K562 (cell line): ENCODE measurements around the gene RGS9BP. TPM values are rescaled to one million over a fixed set of nuclear protein-coding genes. Genes with fewer than 3 reads are reported as not detected.

ENCODE experiments used
- ADNP ChIP-seq: fragments of 200-800 bp; sonication (Bioruptor generic); IDR thresholded peaks from 2 replicates; pipeline ENCODE4 v1.6.1; 2016; ENCODE audit warnings: missing genetic modification characterization, missing compliant biosample characterization
- ARID4B ChIP-seq: sonication (generic); formaldehyde crosslinking; IDR thresholded peaks from 2 replicates; pipeline ENCODE4 v1.8.0; 2022; ENCODE audit warnings: mild to moderate bottlenecking, missing genetic modification reagents
- BRF1 ChIP-seq: IDR thresholded peaks from 3 replicates; pipeline ENCODE4 v1.6.1; 2011; ENCODE audit warnings: borderline replicate concordance, mild to moderate bottlenecking; ENCODE audit not compliant: insufficient read length; ENCODE audit errors: extremely low read depth
- CBX1 ChIP-seq: sonication (generic); IDR thresholded peaks from 2 replicates; pipeline ENCODE4 v1.6.1; 2016; ENCODE audit warnings: antibody characterized with exemption, low read depth, mild to moderate bottlenecking
- CHD2 ChIP-seq: IDR thresholded peaks from 2 replicates; pipeline ENCODE4 v1.6.1; 2011; ENCODE audit warnings: low read depth, low read length
- ERF ChIP-seq: fragments of 450-650 bp; formaldehyde crosslinking; IDR thresholded peaks from 2 replicates; pipeline ENCODE4 v1.4.0; 2020; ENCODE audit warnings: mild to moderate bottlenecking, mixed read lengths
- FOXJ2 ChIP-seq: fragments of 200-800 bp; sonication (Bioruptor generic); IDR thresholded peaks from 2 replicates; pipeline ENCODE4 v1.6.1; 2016; ENCODE audit warnings: missing genetic modification characterization, missing compliant biosample characterization
- FOXM1 ChIP-seq, 2 experiments: fragments of 450-650 bp in 1 of 2; sonication (generic) in 1 of 2; formaldehyde crosslinking in 1 of 2; IDR thresholded peaks; 2 replicates each; pipeline versions ENCODE4 v1.6.1 to v1.9.0; 2017 to 2022; ENCODE audit warnings: low read depth in 2 of 2, mild to moderate bottlenecking in 2 of 2, missing genetic modification reagents in 1 of 2, moderate library complexity in 1 of 2
- HDAC1 ChIP-seq, 2 experiments: fragments of 450-650 bp; IDR thresholded peaks; 2 replicates each; pipeline ENCODE4 v1.6.1; 2016 to 2017; ENCODE audit warnings: inconsistent platforms in 1 of 2, mild to moderate bottlenecking in 1 of 2, moderate library complexity in 1 of 2
- HDGF ChIP-seq: fragments of 450-650 bp; IDR thresholded peaks from 2 replicates; pipeline ENCODE4 v1.6.1; 2016
- JUND ChIP-seq, 2 experiments: IDR thresholded peaks; 2 replicates in 1 of 2; 3 replicates in 1 of 2; pipeline ENCODE4 v1.6.1; 2011; ENCODE audit warnings: borderline replicate concordance in 2 of 2, low read depth in 2 of 2, low read length in 2 of 2, improper control_type of control experiment in 1 of 2, missing biosample characterization in 1 of 2, missing genetic modification characterization in 1 of 2, missing genetic modification reagents in 1 of 2
- LARP7 ChIP-seq: fragments of 450-650 bp; IDR thresholded peaks from 2 replicates; pipeline ENCODE4 v1.6.1; 2016
- LEF1 ChIP-seq: fragments of 450-650 bp; IDR thresholded peaks from 2 replicates; pipeline ENCODE4 v1.6.1; 2016; ENCODE audit warnings: mild to moderate bottlenecking
- NFIC ChIP-seq: fragments of 450-650 bp; IDR thresholded peaks from 2 replicates; pipeline ENCODE4 v1.6.1; 2017; ENCODE audit warnings: mild to moderate bottlenecking, inconsistent platforms
- PKNOX1 ChIP-seq: fragments of 450-650 bp; IDR thresholded peaks from 2 replicates; pipeline ENCODE4 v1.6.1; 2016
- POLR2H ChIP-seq: IDR thresholded peaks from 2 replicates; pipeline ENCODE4 v1.6.1; 2016; ENCODE audit warnings: missing genetic modification characterization, low read depth, mild to moderate bottlenecking, control low read depth, missing compliant biosample characterization, moderate library complexity
- SAFB ChIP-seq: fragments of 200-400 bp; formaldehyde crosslinking; IDR thresholded peaks from 2 replicates; pipeline ENCODE4 v1.6.1; 2017; ENCODE audit warnings: low read depth, low read length, borderline replicate concordance
- SMAD1 ChIP-seq: fragments of 150-350 bp; IDR thresholded peaks from 2 replicates; pipeline ENCODE4 v1.6.1; 2014; ENCODE audit warnings: low read length, low read depth; ENCODE audit not compliant: partially characterized antibody
- TAF9B ChIP-seq: fragments of 450-650 bp; IDR thresholded peaks from 2 replicates; pipeline ENCODE4 v1.6.1; 2018; ENCODE audit warnings: mild to moderate bottlenecking; ENCODE audit not compliant: partially characterized antibody
- U2AF2 ChIP-seq: fragments of 200-400 bp; formaldehyde crosslinking; optimal IDR thresholded peaks from 2 replicates; pipeline ENCODE3; 2017; ENCODE audit warnings: low read depth, mild to moderate bottlenecking, low read length
- YY1 ChIP-seq, 3 experiments: IDR thresholded peaks; 2 replicates each; pipeline ENCODE4 v1.6.1; 2011; ENCODE audit warnings: low read length in 2 of 3, mild to moderate bottlenecking in 2 of 3, moderate library complexity in 2 of 3, borderline replicate concordance in 1 of 3, control low read depth in 1 of 3, low read depth in 1 of 3; ENCODE audit not compliant: insufficient read depth in 3 of 3, insufficient replicate concordance in 2 of 3, control insufficient read depth in 1 of 3, insufficient read length in 1 of 3; ENCODE audit errors: extremely low read depth in 1 of 3
- ZNF282 ChIP-seq: sonication (generic); formaldehyde crosslinking; IDR thresholded peaks from 2 replicates; pipeline ENCODE4 v1.8.1; 2023; ENCODE audit warnings: missing genetic modification reagents
- ZNF354B ChIP-seq: fragments of 250-450 bp; sonication (Bioruptor Pico); IDR thresholded peaks from 2 replicates; pipeline ENCODE4 v1.4.0; 2020
- polyA plus RNA-seq, 8 experiments: library from polyadenylated mRNA; depleted of rRNA in 4 of 8; stranded (reverse) in 5 of 8; unstranded in 3 of 8; fragments of >200 nt; fragmentation: Nextera tagmentation in 2 of 8; fragmentation: Illumina TruSeq in 1 of 8; extraction: Ambion mirVana in 2 of 8; extraction: Trizol in 1 of 8; gene quantifications; 2 replicates each; pipeline versions ENCODE4 v1.2.1 to v1.2.3, GENCODE V29; 2011 to 2014; ENCODE audit warnings: inconsistent platforms in 1 of 8, missing spikeins in 1 of 8
- total RNA-seq, 7 experiments: library from RNA; depleted of rRNA in 6 of 7; stranded (reverse); fragments of >200 nt in 6 of 7; fragmentation: Illumina TruSeq in 2 of 7; extraction: Trizol in 2 of 7; gene quantifications; 2 replicates each; pipeline versions ENCODE4 v1.2.1 to v1.2.3, GENCODE V29; 2011 to 2021; ENCODE audit warnings: low replicate concordance in 1 of 7

Gene RGS9BP
- total and polyA plus RNA-seq, 9 of the 15 experiments (the other 6 are each of a cell fraction or from before 2014, with no cell fraction given): 0.03 to 1.3 (median 0.49) TPM

GRCh38 chr19:32691291-32691951, 15.8 kb downstream of the RGS9BP start, which contains the start of gene NUDT19 (continued):
- TF ChIP-seq CBX1 (peak; percentile 45; the same call in 1 of the 2 replicates), SMAD1 (peak; percentile 8), LEF1 (0 out of 2 replicates have a peak, but pooled peaks have one; percentile 31), TAF9B (no peak), ZNF282 (CRISPR knock-in tag) (no peak), ADNP (no peak), POLR2H (tag) (peak; percentile 69; the same call in 1 of the 2 replicates), HDAC1 (IDR thresholded peaks at IDR 0.05) (peak in 1 of 2 experiments; percentile 72; a peak in 2 of 4 replicates), NFIC (0 out of 2 replicates have a peak, but pooled peaks have one; percentile 4), HDGF (peak; percentile 64; the same call in 1 of the 2 replicates), SAFB (peak; percentile 32; the same call in 1 of the 2 replicates), CHD2 (peak; percentile 95), PKNOX1 (peak; percentile 83), ARID4B (CRISPR knock-in tag) (peak; percentile 21), FOXM1 (IDR thresholded peaks at IDR 0.05; ENCODE audit: low read depth) (no peak), FOXM1 (CRISPR knock-in tag; IDR thresholded peaks at IDR 0.05; ENCODE audit: low read depth) (no peak), BRF1 (no peak), ZNF354B (no peak), JUND (IDR thresholded peaks at IDR 0.05; ENCODE audit: borderline replicate concordance, low read depth, low read length) (no peak), JUND (tag; IDR thresholded peaks at IDR 0.05; ENCODE audit: borderline replicate concordance, low read depth, low read length) (peak; percentile 21; the same call in 1 of the 3 replicates), FOXJ2 (tag) (peak; percentile 49; the same call in 1 of the 2 replicates), ERF (no peak), U2AF2 (no peak), LARP7 (0 out of 2 replicates have a peak, but pooled peaks have one; percentile 59), YY1 (IDR thresholded peaks at IDR 0.05; ENCODE audit: borderline replicate concordance in 1 of 3, control insufficient read depth in 1 of 3, extremely low read depth in 1 of 3, insufficient read depth in 3 of 3, insufficient read length in 1 of 3, insufficient replicate concordance in 2 of 3, low read depth in 1 of 3, low read length in 2 of 3) (peak in 2 of 3 experiments; percentile 6 to 34)
